Tibial artery (tissue), 4 donors: ENCODE measurements around the gene PTPRU.
A peak's percentile ranks its signal among the peaks of the same experiment; 100 is the strongest.
"Not testable (repeated sequence)": the region's sequence is repeated elsewhere in the genome, so short reads cannot be mapped to it uniquely, and the experiment has no call there.

ENCODE experiments used
- DNase-seq, 2 donors: peaks; one replicate each; pipeline ENCODE4 v3.0.0-alpha.2; 2019
- H3K27ac ChIP-seq, 2 donors: fragments of 200-600 bp; sonication (generic) in 1 of 2; 1 replicate in 1 of 2; 2 replicates in 1 of 2; pipeline ENCODE4 v1.5.1; 2018 to 2019; ENCODE audit warnings: mild to moderate bottlenecking in 1 of 2
- H3K27me3 ChIP-seq, 2 donors: fragments of 200-600 bp; sonication (generic) in 1 of 2; one replicate each; pipeline versions ENCODE4 v1.5.1 to v1.6.0; 2016 to 2019
- H3K36me3 ChIP-seq, 3 donors: fragments of 200-600 bp; sonication (generic) in 2 of 3; one replicate each; pipeline ENCODE4 v1.5.1; 2016 to 2019; ENCODE audit warnings: mild to moderate bottlenecking in 2 of 3
- H3K4me1 ChIP-seq, 4 donors: fragments of 200-600 bp; sonication (generic) in 2 of 4; 1 replicate in 3 of 4; 2 replicates in 1 of 4; pipeline ENCODE4 v1.5.1; 2016 to 2019
- H3K4me3 ChIP-seq, 2 donors: fragments of 200-600 bp; sonication (generic) in 1 of 2; 1 replicate in 1 of 2; 2 replicates in 1 of 2; pipeline ENCODE4 v1.5.1; 2018 to 2019; ENCODE audit warnings: mild to moderate bottlenecking in 2 of 2
- H3K9me3 ChIP-seq, 3 donors: fragments of 200-600 bp; sonication (generic) in 1 of 3; one replicate each; pipeline ENCODE4 v1.5.1; 2016 to 2019
- intact Hi-C: fragments of 100-400 bp; cut with DNase I; formaldehyde crosslinking; loops from one replicate; pipeline ENCODE4 v1.15.0; 2023; ENCODE audit warnings: low total_unique reads
- TF ChIP-seq, protein P1 (sequence below), 2 experiments: fragments of 200-600 bp in 1 of 2; fragments of 450-650 bp in 1 of 2; IDR thresholded peaks; one replicate each; pipeline ENCODE4 v1.5.1; 2017 to 2019; ENCODE audit warnings: antibody characterized with exemption in 2 of 2, mild to moderate bottlenecking in 1 of 2, moderate library complexity in 1 of 2

Gene PTPRU

DNA sequence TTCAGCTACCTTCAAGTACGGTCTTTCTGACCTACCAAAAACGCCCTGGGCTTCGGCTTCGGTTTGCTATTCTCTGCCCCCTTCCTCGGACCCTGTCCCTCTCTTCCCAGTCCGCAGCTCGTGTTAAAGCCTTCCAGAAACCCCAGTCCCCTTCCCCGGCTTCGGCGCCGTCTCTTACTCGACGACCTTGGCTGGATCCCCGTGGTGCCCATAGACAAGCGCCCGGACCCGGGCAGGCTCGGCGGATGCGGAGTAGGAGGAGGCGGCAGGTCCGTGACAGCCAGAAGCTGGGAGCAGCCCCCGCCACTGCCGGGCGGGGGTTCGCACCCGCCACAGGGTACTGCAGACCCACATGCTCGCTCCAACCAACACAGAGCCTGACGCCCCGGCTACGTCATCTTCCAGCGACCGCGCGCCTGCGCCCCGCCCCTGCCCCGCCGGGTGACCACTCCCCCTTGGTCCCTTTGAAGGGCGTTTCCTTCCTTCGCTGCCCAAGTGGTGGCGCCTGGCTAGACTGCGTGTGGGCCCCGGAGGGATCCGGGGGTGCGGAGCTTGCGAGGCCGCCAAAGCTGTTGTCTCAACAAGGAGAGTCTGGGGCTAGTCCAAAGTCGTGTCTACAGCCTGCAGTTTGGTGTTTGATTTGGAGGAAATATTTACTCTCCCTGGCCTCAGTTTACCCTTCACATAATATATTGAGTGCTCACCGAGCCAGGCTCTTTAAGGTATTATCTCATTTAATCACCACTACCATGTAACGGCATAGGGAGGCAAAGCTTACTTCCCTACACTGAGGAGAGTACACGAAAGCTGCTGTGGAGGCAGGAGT is 5.6 kb upstream of the PTPRU start, which contains the start of gene MECR:
Gene MECR, minus strand, starts transcription at position 382 of the 826 bp plus-strand sequence. Its CDS starts 28 bp downstream, at position 354.
- intact Hi-C loops = loop anchor here (5.0 kb wide), 1 partner anchor 1482 kb away; no protein-coding TSS in a partner anchor
- DNase-seq = peak; percentile 88 to 96

DNA sequence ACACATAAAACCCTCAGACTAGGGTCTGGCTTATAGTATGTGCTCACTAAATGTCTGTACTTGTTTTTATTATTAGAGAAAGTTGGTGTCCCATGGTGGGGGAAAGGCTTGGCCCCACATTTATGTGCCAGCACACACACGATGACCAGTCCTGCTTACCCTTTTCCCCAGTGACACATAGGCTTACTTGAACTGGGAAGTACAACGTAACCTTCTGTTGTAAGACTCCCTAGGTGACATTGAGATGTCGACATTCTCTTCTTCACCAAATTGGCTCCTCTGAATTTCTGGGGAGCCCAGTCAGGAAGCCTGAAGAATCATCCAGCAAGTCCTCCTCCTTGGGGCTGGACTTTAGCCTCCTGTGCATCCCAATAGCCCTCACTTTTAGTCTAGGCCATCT is 3.9 kb upstream of the PTPRU start:
- Histone ChIP-seq H3K27me3 (no peaks in the 10 kb centered on the region), H3K27ac (no peak overlapping the region)
- intact Hi-C loops = loop anchor here (5.0 kb wide), 1 partner anchor 1480 kb away; no protein-coding TSS in a partner anchor

More for the DNA sequence above, 5.6 kb upstream of the PTPRU start, which contains the start of gene MECR:
- peak within 1 kb of the TSS; percentile 65 to 81 for H3K4me3 ChIP-seq
- no peaks in the 10 kb centered on the region for H3K27me3 ChIP-seq
- peak within 1 kb of the TSS; percentile 69 to 71 for H3K27ac ChIP-seq
- no peaks in the 10 kb centered on the region for H3K9me3 ChIP-seq
- TF ChIP-seq, protein P1, sequence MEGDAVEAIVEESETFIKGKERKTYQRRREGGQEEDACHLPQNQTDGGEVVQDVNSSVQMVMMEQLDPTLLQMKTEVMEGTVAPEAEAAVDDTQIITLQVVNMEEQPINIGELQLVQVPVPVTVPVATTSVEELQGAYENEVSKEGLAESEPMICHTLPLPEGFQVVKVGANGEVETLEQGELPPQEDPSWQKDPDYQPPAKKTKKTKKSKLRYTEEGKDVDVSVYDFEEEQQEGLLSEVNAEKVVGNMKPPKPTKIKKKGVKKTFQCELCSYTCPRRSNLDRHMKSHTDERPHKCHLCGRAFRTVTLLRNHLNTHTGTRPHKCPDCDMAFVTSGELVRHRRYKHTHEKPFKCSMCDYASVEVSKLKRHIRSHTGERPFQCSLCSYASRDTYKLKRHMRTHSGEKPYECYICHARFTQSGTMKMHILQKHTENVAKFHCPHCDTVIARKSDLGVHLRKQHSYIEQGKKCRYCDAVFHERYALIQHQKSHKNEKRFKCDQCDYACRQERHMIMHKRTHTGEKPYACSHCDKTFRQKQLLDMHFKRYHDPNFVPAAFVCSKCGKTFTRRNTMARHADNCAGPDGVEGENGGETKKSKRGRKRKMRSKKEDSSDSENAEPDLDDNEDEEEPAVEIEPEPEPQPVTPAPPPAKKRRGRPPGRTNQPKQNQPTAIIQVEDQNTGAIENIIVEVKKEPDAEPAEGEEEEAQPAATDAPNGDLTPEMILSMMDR (IDR thresholded peaks at IDR 0.05) = peak in 1 of 2 experiments; percentile 16
- H3K36me3 ChIP-seq = no peaks in the 10 kb centered on the region
- peaks cover 0 to 22% (median 13%) of the 10 kb centered on the region in 4 donors for H3K4me1 ChIP-seq

DNA sequence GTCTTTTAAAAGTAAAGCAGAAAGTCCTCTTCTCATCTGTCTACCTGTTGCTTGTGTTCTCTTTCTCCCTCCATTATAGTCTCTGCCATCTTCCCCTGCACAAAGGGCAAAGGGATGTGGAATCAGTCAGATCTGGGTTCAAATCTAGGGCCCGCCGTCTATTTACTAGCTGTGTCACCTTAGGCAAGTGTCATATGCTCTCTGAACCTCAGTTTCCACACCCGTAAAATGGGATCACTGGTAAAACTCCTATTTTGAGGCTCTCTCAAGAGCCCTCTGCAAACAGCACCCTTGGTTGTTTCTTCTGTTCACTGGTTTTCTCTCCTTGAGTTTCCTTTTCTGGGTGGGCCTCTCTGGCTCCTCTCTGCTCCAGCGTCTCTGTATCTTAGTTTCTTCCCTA is 2.6 kb upstream of the PTPRU start:
- TF ChIP-seq, protein P1 (IDR thresholded peaks at IDR 0.05) = no peak
- Histone ChIP-seq H3K27me3 (no peaks in the 10 kb centered on the region), H3K27ac (no peak overlapping the region), H3K9me3 (no peaks in the 10 kb centered on the region), H3K4me1 (peaks cover 0 to 44% (median 27%) of the 10 kb centered on the region in 4 donors), H3K4me3 (no peak overlapping the region), H3K36me3 (no peaks in the 10 kb centered on the region)
- intact Hi-C loops = loop anchor here (5.0 kb wide), 1 partner anchor 1479 kb away; no protein-coding TSS in a partner anchor
- DNase-seq = no peak

More for the DNA sequence above, 3.9 kb upstream of the PTPRU start:
- Histone ChIP-seq H3K9me3 (no peaks in the 10 kb centered on the region), H3K36me3 (no peaks in the 10 kb centered on the region), H3K4me1 (peaks cover 0 to 37% (median 20%) of the 10 kb centered on the region in 4 donors), H3K4me3 (no peak overlapping the region)
- TF ChIP-seq, protein P1 (IDR thresholded peaks at IDR 0.05) = no peak
- no peak for DNase-seq

DNA sequence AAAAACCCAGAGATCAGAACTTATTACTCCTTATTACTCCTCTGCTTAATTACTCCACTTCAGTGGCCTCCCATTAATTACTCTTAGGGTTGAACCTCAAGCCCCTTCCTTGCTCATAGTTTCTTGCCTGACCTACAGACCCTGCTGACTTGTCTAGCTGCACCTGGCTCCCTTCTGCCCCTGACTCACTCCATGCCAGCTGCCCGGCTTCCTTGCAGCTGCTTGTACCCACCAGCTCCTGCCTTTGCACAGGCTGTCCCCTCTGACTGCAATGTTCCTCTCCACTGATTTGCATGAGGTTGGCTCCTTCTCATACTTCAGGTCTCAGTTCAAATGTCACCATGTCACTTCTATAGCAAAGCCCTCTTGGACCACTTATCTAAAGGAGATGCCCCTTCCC is 1.9 kb upstream of the PTPRU start:
- Histone ChIP-seq H3K27ac (no peak overlapping the region), H3K9me3 (no peaks in the 10 kb centered on the region), H3K27me3 (no peaks in the 10 kb centered on the region), H3K4me1 (peaks cover 0 to 38% (median 28%) of the 10 kb centered on the region in 4 donors), H3K4me3 (no peak overlapping the region), H3K36me3 (no peaks in the 10 kb centered on the region)
- TF ChIP-seq, protein P1 (IDR thresholded peaks at IDR 0.05) = no peak
- DNase-seq = no peak
- intact Hi-C loops = loop anchor here (5.0 kb wide), 1 partner anchor 1478 kb away; no protein-coding TSS in a partner anchor

DNA sequence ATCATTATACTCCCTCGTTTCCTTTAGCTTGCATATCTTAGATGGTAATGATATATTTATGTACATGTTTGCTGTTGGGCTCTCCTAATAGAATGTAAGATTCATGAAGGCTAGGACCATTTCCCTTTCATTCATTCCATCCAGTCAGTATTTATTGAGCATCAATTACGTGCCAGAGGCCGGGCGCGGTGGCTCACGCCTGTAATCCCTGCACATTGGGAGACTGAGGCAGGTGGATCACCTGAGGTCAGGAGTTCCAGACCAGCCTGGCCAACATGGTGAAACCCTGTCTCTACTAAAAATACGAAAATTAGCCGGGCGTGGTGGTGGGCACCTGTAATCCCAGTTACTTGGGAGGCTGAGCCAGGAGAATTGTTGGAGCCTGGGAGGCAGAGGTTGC is 1.4 kb upstream of the PTPRU start:
- H3K4me3 ChIP-seq, H3K36me3 ChIP-seq, H3K9me3 ChIP-seq, H3K27ac ChIP-seq, DNase-seq, H3K27me3 ChIP-seq: not testable (repeated sequence)
- peaks cover 0 to 34% (median 26%) of the 10 kb centered on the region in 4 donors for H3K4me1 ChIP-seq
- intact Hi-C loops = loop anchor here (5.0 kb wide), 2 partner anchors 852 to 1477 kb away; no protein-coding TSS in a partner anchor

DNA sequence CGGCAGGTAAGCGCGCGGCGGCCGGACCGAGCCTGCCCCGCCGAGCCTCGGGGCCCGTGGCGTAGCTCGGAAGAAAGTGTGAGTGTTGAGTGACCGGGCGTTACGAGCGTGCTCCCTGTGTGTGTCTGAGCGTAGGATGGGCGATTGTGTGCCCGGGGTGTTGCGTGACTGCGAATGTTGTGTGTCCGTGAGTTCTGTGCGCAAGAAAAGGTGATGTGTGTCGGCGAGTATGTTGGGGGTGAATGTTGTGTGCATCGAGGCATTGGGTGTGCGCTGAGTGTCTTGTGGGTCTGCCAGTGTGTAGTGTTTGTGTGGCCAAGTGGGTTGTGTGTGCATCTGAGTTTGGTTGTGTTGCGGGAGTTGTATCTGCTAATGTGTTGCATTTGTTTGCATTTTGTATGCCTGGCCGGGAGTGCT is 398 bp downstream of the PTPRU start:
- H3K9me3 ChIP-seq = no peaks in the 10 kb centered on the region
- H3K4me1 ChIP-seq = peaks cover 0 to 24% (median 15%) of the 10 kb centered on the region in 4 donors
- no peaks in the 10 kb centered on the region for H3K27me3 ChIP-seq
- intact Hi-C loops = loop anchor here (2.0 to 5.0 kb wide), 2 partner anchors 851 to 1144 kb away; no protein-coding TSS in a partner anchor
- TF ChIP-seq, protein P1 (IDR thresholded peaks at IDR 0.05) = no peak
- peak overlapping the region; percentile 60 to 73 for H3K27ac ChIP-seq
- no peaks in the 10 kb centered on the region for H3K36me3 ChIP-seq
- peak overlapping the region; percentile 59 to 73 for H3K4me3 ChIP-seq
- no peak for DNase-seq
